Hematopoietic multipotent progenitor cell treated with erythropoietin and hydrocortisone succinate and interleukin-3 and kit ligand, for 8 days (in vitro differentiated cells): Measurements from ENCODE around the gene EGFL6.

Source experiments
- DNase-seq: peaks from one replicate; pipeline ENCODE4 v3.0.0-alpha.2; 2015

EGFL6 gene

GRCh38 chrX:13569479-13570260 lies at the start of gene EGFL6:
Gene EGFL6, plus strand, starts transcription at chrX:13569601. Its CDS starts 261 bp downstream, at chrX:13569862.
- DNase-seq: no peak

- DNase-seq: no peak
Measured at GRCh38 chrX:13520351-13520750, 49.0 kb upstream of the EGFL6 start.

- no peak for DNase-seq
Measured at GRCh38 chrX:13520936-13521335, 48.5 kb upstream of the EGFL6 start.

- no peak for DNase-seq
Measured at GRCh38 chrX:13522811-13523210, 46.6 kb upstream of the EGFL6 start.

- no peak for DNase-seq
Measured at GRCh38 chrX:13533726-13534125, 35.7 kb upstream of the EGFL6 start.

- peak; percentile 3 for DNase-seq
Measured at GRCh38 chrX:13535376-13536165, 33.8 kb upstream of the EGFL6 start.

- no peak for DNase-seq
Measured at GRCh38 chrX:13536551-13536950, 32.9 kb upstream of the EGFL6 start.

GRCh38 chrX:13538414-13538813 lies 31.0 kb upstream of the EGFL6 start:
- DNase-seq: no peak

- no peak for DNase-seq
Measured at GRCh38 chrX:13540602-13541001, 28.8 kb upstream of the EGFL6 start.

- no peak for DNase-seq
Measured at GRCh38 chrX:13545726-13546125, 23.7 kb upstream of the EGFL6 start.

- no peak for DNase-seq
Measured at GRCh38 chrX:13547671-13548070, 21.7 kb upstream of the EGFL6 start.

GRCh38 chrX:13550346-13550745 lies 19.1 kb upstream of the EGFL6 start:
- no peak for DNase-seq

GRCh38 chrX:13551610-13552009 lies 17.8 kb upstream of the EGFL6 start:
- no peak for DNase-seq

- no peak for DNase-seq
Measured at GRCh38 chrX:13552892-13553291, 16.5 kb upstream of the EGFL6 start.

GRCh38 chrX:13565511-13565910 lies 3.9 kb upstream of the EGFL6 start:
- DNase-seq: no peak

- DNase-seq: no peak
Measured at GRCh38 chrX:13570261-13570605, 832 bp downstream of the EGFL6 start.

- DNase-seq: no peak
Measured at GRCh38 chrX:13571136-13571535, 1.7 kb downstream of the EGFL6 start.

GRCh38 chrX:13574600-13574999 lies 5.2 kb downstream of the EGFL6 start:
- no peak for DNase-seq

GRCh38 chrX:13579661-13580060 lies 10.3 kb downstream of the EGFL6 start:
- no peak for DNase-seq

GRCh38 chrX:13581554-13581953 lies 12.2 kb downstream of the EGFL6 start:
- no peak for DNase-seq

GRCh38 chrX:13587786-13588477 lies 18.5 kb downstream of the EGFL6 start:
- peak; percentile 58 for DNase-seq

- DNase-seq: no peak
Measured at GRCh38 chrX:13590207-13590606, 20.8 kb downstream of the EGFL6 start.

GRCh38 chrX:13590914-13591313 lies 21.5 kb downstream of the EGFL6 start:
- DNase-seq: no peak

- no peak for DNase-seq
Measured at GRCh38 chrX:13597874-13598273, 28.5 kb downstream of the EGFL6 start.
